GM19023 (cell line): ENCODE data around the gene LRGUK.
"Not testable (repeated sequence)": the region's sequence is repeated elsewhere in the genome, so short reads cannot be mapped to it uniquely, and the experiment has no call there.

Source experiments
- ATAC-seq: cut with Tn5 transposase; IDR thresholded peaks from one replicate; pipeline ENCODE4 v1.9.1; 2021; ENCODE audit warnings: mild to moderate bottlenecking, moderate library complexity; ENCODE audit not compliant: unreplicated experiment

LRGUK gene

GRCh38 chr7:134245253-134245652, 118.1 kb downstream of the LRGUK start:
- ATAC-seq: no peak

GRCh38 chr7:134246347-134246746, 119.2 kb downstream of the LRGUK start:
- no peak for ATAC-seq

GRCh38 chr7:134246761-134247160, 119.6 kb downstream of the LRGUK start:
- no peak for ATAC-seq

GRCh38 chr7:134248196-134248595, 121.1 kb downstream of the LRGUK start:
- ATAC-seq: no peak

GRCh38 chr7:134254311-134254710, 127.2 kb downstream of the LRGUK start:
- no peak for ATAC-seq

- ATAC-seq: no peak
Measured at GRCh38 chr7:134255814-134256213, 128.7 kb downstream of the LRGUK start.

GRCh38 chr7:134262322-134262721, 135.2 kb downstream of the LRGUK start:
- ATAC-seq: no peak

- ATAC-seq: no peak
Measured at GRCh38 chr7:134276951-134277350, 149.8 kb downstream of the LRGUK start.

GRCh38 chr7:134278502-134279153, 151.5 kb downstream of the LRGUK start:
- no peak for ATAC-seq

- no peak for ATAC-seq
Measured at GRCh38 chr7:134279336-134279735, 152.2 kb downstream of the LRGUK start.

GRCh38 chr7:134279898-134280297, 152.8 kb downstream of the LRGUK start:
- ATAC-seq: no peak

GRCh38 chr7:134280508-134280907, 153.4 kb downstream of the LRGUK start:
- ATAC-seq: no peak

- no peak for ATAC-seq
Measured at GRCh38 chr7:134284011-134284410, 156.9 kb downstream of the LRGUK start.

- no peak for ATAC-seq
Measured at GRCh38 chr7:134284952-134285351, 157.8 kb downstream of the LRGUK start.

GRCh38 chr7:134287916-134288659, 160.9 kb downstream of the LRGUK start:
- ATAC-seq: no peak

GRCh38 chr7:134289423-134289822, 162.3 kb downstream of the LRGUK start:
- no peak for ATAC-seq

- ATAC-seq: no peak
Measured at GRCh38 chr7:134289841-134290240, 162.7 kb downstream of the LRGUK start.

GRCh38 chr7:134290286-134290685, 163.1 kb downstream of the LRGUK start:
- ATAC-seq: no peak

- ATAC-seq: peak; percentile 100
Measured at GRCh38 chr7:134293002-134293740, 166.0 kb downstream of the LRGUK start.

- ATAC-seq: not testable (repeated sequence)
Measured at GRCh38 chr7:134295982-134296381, 168.8 kb downstream of the LRGUK start.

- no peak for ATAC-seq
Measured at GRCh38 chr7:134297489-134297888, 170.3 kb downstream of the LRGUK start.
